ENCODE results near the gene RMI2.

Gene RMI2

DNA sequence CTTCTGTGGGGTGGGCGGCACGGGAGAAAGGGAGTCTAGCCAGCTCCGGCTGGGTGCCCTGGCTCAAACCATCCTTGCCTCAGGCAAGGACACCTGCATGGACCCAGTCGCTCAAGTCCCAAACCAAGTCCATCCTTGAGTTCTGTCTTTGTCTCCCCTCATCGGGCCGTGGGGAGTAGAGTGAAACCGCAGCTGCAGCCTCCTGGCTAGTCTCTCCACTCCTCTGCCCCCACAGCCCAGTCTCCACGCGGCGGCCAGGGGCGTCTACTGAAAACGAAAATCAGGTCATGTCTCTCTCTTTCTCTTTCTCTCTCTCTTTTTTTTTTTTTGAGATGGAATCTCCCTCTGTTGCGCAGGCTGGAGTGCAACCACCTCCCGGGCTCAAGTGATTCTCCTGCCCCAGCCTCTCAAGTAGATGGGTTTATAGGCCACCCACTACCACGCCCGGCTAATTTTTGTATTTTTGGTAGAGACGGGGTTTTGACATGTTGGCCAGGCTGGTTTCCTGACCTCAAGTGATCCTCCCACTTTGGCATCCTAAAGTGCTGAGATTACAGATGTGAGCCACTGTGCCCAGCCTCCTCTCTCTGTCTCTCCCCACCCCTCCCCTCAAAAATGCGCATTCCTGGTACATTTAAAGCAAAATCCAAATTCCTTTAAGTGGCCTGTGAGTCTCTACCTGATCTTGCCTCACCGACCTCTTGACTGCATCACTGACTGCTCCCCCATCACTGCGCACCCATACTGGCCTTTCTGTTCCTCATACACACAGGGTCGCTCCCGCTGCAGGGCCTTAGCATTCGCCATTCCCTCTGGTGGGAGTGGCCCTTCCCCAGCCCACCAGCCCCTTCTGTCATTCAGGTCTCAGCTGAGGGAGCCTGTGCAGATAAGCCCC, 17.7 kb upstream of the RMI2 start:
- FAIRE-seq = no peak
- no peak for DNase-seq (ENCODE audit: low spot score)

DNA sequence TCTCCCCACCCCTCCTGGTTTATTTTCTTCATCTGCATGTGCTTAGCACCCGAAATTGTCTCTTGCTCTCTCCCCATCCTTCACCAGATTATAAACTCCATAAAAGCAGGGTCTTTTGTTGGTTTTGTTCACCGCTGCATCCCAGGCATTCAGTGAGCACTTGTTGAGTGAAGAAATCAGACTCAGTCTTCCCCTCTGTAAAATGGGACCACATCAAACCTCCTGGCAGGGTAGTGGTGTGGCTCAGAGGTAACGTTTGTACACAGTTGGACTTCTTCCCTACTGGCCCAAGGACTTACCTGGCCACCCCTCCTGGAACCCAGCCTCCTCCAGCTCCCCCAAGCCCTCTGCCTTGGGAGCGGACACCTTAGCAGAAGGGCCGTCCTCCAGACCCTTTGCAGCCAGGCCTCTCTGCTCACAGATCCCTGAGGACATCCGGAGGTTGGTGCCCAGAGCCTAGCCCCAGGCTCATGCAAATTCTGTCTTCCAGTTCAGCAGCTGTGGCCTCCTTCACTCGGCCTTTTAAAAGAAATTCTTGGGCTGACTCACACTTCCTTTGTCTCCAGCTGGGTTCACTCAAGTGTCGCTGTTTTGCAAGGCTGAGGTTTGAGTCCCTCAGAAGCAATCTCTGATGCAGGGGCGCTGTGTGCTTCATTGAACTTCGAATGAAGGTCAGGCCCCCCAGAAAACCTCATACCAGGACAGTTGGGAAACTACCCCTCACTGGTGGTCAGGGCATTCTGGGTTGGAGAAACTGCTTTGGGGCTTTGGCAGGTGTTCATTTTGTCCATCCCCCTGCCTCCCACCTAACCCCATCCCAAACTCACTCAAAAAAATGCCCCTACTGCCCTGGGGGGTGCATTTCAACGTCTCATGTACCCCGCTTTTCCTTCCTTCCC, 16.8 kb upstream of the RMI2 start:
- DNase-seq (ENCODE audit: low spot score) (peak; percentile 87), FAIRE-seq (peak; percentile 87)

DNA sequence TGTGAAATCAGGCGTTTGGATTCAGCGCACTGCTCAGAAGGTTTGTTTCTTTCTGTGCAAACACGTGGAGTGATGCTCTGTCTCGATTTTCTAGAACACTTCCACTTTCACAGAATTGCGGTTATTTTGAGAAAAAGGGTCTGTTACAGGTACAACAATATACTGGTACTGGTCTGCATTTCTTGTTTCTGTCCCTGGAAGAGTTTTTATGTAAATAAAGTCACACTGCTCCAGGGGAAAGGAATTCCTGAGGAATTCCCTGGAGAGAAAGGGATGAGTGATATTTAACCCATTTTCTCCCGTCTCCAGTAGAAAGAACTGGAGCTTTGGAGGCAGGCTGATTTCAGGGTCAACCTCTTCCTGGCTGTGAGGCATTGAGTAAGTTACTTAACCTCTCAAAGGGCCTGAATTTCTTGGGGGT, 16.2 kb upstream of the RMI2 start:
- DNase-seq (ENCODE audit: low spot score) (peak; percentile 26), FAIRE-seq (no peak)

DNA sequence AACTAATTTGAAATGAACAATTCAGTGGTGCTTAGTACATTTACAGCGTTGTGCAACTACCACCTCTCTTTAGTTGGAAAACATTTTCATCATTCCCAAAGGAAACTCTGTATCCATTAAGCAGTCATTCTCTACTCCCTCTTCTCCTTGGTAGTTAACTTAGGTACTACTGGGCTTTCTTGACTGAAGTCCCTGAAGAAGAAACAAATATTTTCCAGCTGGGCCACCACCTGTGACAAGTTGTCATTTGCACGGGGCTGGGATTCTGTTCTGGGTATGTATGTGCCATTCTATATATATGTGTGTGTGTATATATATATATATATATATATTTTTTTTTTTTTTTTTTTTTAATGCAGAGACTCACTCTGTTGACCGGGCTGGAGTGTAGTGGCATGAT, 15.4 kb upstream of the RMI2 start:
- DNase-seq (ENCODE audit: low spot score) (no peak), FAIRE-seq (no peak)

DNA sequence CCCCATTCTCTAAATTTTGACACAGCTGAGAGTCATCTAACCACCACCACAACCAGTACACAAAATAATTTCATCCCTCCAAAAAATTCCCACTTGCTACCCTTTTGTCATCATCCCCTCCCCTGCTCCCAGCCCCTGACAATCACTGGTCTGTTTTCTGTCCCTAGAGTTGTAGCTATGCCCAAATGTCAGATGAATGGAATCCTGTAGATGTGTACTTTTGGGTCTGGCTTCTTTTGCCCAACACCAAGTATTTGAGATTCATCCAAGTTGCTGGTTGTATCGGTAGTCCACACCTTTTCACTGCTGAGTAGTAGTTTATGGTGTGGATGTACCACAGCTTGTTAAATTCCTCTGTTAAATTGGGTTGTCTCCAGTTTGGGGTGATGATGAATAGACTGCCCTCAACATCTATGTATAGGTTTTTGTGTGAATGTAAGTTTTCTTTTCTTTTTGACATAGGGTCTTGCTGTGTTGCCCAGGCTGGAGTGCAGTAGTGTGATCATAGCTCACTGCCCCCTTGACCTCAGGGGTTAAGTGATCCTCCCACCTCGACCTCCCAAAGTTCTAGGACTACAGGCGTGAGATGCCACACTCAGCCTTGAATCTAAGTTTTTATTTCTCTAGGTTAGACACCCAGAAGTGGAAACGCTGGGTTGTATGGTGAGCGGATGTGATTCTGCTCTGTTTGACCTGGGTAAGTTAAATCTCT, 14.6 kb upstream of the RMI2 start:
- DNase-seq (ENCODE audit: low spot score) (no peak), FAIRE-seq (no peak)

DNA sequence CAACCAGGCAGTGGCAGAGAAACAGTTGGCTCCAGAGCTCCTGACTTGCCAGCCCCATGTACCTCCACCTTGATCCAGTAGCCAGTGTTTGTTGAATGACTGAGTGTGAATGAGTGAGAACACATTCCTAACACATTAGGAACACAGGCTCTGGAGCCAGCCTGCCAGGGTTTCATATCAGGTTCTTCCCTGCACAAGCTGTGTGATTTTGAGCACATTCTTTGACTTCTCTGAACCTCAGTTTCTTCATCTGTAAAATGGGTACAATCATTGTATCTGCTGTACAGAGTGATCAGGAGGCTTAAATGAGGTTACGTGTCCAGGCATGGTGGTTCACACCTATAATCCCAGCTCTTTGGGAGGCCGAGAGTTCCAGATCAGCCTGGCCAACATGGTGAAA, 13.3 kb upstream of the RMI2 start:
- DNase-seq (ENCODE audit: low spot score) (no peak), FAIRE-seq (no peak)

DNA sequence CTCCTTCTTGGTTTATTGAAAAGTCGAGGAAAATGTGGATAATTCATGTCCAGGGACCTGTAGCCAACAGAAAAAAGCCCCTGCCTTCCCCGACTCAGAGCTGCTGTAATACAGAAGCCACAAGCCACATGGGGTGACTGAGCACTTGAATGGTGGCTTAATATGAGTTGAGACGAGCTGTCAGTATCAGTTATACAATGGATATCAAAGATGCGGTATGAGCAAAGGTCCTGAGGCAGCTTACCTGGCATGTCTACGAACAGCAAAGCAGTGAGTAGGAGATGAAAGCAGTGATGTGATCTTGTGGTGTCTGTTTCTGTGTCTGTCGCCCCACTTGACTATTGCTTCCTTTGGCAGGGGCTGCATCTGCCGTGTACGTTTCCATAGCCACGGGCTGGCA, 12.2 kb upstream of the RMI2 start:
- FAIRE-seq = no peak
- DNase-seq (ENCODE audit: low spot score) = no peak

DNA sequence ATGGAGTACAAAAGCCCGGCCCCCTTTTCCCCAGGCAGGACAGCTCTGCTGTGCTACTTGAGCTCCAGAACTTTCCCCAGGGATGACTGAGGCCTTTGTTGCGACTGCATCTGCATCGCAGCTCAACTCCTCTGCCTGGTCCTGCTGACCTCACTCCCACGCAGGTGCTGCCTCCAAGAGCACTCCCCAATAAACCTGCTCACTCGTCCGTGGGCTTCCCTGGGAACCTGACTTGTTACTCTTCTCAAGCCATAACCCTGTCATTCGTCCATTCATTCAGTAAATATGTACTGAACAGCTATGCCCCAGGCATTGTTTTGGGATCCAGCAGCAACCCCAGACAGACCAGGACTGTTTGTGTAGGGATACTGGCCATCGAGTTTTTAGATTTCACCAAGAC, 11.6 kb upstream of the RMI2 start:
- FAIRE-seq = no peak
- no peak for DNase-seq (ENCODE audit: low spot score)

DNA sequence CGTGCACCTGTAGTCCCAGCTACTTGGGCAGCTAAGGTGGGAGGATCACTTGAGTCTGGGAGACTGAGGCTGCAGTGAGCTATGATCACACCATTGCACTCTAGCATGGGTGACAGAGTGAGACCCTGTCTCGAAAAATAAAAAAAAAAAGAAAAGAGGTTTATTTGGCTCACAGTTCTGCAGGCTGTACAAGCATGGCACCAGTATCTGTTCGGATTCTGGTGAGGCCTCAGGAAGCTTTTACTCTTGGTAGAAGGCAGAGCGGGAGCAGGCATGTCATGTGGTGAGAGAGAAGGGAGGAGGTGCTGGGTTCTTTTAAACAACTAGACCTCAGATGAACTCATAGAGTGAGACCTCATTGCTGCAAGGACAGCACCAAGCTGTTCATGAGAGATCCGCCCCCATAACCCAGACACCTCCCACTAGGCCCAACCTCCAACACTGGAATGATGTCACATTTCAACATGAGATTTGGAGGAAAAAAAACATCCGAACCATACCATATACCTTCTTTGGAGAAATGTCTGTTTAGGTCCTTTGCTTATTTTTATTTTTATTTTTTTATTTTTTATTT, 10.3 kb upstream of the RMI2 start:
- no peak for FAIRE-seq
- DNase-seq (ENCODE audit: low spot score) = no peak

DNA sequence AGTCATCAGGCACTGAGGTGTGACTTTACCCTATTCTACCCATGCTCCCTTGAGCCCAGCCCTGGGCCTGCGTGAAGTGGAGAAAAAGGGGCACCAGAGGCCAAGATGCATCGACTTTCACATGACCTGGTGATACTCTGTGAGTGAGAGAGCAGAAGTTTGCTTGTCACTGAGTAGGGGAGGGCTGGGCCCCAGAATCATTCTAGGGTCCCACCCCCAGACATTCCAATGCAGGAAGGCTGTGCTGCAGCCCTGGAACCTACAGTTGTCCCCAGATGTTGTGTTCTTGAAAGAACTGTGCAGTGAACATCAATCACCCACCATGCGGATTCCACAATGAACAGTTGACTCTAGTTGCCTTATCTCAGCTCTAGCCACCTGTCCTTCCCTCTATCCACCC, 6.2 kb upstream of the RMI2 start:
- DNase-seq (ENCODE audit: low spot score) = no peak
- no peak for FAIRE-seq

DNA sequence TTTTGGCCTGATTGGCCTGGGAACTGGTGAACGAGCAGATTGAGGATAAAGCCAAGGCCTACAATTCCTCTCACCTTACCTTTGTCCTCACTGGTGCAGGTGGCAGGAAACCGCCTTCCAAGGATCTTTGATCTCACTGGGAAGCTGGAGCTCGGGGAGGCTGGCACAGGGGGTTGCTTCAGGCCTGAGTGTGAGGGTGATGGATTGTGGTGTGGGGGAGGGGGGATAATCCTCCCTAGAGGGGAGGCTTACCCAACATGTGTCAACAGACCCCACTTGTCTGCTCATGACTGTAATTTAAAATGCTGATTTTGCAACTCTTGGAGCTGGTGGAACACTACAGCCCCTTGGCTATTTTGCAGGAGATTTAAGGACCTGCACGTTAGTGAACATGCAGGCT, 4.5 kb upstream of the RMI2 start:
- DNase-seq (ENCODE audit: low spot score) (no peak), FAIRE-seq (no peak)

DNA sequence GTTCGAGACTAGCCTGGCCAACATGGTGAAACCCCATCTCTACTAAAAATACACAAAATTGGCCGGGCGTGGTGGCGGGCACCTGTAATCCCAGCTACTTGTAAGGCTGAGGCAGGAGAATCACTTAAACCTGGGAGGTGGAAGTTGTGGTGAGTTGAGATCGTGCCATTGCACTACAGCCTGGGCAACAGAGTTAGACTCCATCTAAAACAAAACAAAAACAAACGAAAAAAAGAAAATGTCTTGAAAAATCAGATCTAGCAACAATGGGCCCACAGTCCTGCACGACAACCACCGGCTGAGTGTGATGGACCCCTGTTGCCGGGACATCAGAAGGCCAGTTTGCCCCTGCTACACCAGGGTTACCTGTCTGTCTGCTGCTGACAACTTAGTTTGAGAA, 3.9 kb upstream of the RMI2 start:
- FAIRE-seq (no peak), DNase-seq (ENCODE audit: low spot score) (no peak)

DNA sequence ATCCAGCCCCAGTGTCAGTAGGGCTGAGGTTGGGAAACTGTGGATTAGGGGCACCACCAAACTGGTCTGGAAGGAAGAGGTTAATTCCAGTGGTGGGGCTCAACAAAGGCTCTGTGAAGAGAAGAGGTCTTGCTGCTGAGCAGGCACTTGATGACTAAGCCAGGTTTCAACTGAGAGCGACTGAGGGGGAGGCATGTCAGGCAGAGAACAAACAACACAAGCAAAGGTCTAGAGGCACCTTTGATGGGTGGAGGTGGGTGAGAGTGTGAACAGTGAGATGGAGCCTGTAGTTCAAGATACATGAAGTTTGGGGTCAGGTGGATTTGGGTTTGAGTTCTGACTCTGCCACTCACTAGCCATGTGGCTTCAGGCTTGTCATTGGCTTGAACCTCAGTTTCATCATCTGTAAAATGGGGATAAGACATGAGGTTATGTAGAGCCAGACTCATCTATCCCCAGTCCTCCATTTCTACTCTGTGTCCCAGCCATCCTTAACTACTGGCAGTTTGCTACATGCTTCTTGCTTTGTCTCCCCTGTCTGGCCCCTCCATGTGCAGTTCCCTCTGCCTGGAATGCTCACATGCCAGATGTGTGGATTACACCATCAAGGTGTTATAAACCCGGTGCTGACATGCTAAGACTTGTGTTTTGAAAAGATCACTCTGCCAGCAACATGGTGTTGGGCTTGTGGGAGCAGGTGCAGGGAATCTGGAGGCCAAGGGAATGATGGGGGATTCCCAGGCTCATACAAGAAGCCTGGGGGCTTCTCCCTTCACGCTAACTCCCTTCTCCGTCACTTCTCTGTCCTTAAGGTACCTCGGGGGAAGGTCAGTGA, 3.0 kb upstream of the RMI2 start:
- FAIRE-seq = no peak

DNA sequence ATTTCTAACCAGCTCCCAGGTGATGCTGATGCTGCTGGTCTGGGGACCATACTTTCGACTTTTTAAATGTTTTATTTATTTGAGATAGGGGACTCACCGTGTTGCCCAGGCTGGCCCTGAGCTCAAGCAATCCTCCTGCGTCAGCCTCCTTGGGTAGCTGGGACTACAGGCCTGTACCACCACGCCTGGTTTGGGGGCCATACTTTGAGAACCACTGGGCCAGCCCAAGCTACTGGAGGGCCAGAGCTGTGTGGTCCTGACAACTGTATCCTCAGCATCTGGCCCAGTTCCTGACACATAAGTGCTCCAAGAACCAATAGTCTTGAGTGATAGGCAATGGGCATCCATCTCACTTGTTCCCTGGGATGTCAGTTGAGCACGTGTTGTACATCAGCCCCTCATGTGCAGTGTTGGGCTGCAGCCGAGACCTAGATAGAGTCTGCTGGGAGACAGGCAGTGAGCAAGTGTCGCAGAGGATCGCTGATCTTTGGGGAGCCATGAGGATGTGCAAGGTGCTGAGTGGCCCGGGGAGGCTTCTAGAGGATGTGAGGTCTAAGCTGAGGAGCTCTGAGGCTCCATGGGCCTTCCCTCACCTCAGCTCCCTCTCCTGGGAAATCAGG, 1.6 kb downstream of the RMI2 start:
- FAIRE-seq (no peak), DNase-seq (ENCODE audit: low spot score) (no peak)

More for the DNA sequence above, 3.0 kb upstream of the RMI2 start:
- DNase-seq (ENCODE audit: low spot score) = no peak

DNA sequence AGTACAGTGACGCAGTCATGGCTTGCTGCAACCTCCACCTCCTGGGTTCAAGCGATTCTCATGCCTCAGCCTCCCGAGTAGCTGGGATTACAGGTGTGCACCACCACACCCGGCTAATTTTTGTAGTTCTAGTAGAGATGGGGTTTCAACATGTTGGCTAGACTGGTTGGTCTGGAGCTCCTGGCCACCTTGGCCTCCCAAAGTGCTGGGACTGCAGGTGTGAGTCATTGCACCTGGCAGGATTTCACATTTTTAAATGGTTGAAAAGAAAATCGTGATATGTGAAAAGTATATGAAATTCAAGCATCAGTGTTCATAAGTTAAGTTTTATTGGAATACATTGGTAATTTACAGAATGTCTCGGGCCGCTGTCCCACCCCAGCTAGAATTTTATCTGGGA, 2.6 kb downstream of the RMI2 start:
- FAIRE-seq (no peak), DNase-seq (ENCODE audit: low spot score) (no peak)

DNA sequence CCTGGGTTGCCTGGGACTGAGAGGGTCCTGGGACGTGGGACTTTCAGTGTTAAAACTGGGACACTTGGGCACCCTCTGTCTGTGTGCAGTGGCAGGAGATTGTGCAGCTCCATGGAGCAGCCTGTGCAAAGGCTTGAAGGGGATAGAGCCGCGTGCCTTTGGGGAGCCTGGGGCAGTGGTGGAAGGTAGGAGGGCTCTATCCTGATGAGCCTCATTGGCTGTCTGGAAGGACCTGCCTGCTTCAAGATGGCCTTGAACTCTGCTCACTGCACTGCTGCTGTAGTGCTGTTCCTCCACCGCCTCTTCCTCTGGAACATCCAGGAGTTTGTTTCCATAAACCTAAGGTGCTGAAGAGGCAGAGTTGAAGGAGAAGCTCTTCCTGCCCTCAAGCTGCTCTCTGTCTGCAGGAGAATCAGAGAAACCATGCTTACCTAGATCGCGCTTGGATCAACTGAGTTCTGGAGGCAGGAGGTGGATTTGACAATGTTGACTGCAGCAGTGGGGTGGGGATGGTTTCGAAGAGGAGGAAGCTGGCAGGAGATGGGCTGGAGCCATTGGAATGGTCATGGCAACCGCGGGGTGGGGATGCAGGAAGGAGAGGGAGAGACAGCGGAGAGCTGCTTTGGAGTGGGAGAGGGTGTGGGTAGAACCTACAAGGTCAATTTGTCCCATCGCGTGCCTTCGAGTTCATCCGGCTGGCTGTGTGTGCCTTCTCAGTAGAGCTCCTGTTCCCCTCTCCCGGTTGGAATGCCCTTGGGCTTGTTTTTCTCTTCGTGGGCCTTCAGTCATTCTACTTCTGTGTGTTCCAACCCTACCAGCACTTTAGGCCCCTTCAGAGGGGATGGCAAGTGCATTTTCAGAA, 3.7 kb downstream of the RMI2 start:
- DNase-seq (ENCODE audit: low spot score) = no peak
- FAIRE-seq = no peak

DNA sequence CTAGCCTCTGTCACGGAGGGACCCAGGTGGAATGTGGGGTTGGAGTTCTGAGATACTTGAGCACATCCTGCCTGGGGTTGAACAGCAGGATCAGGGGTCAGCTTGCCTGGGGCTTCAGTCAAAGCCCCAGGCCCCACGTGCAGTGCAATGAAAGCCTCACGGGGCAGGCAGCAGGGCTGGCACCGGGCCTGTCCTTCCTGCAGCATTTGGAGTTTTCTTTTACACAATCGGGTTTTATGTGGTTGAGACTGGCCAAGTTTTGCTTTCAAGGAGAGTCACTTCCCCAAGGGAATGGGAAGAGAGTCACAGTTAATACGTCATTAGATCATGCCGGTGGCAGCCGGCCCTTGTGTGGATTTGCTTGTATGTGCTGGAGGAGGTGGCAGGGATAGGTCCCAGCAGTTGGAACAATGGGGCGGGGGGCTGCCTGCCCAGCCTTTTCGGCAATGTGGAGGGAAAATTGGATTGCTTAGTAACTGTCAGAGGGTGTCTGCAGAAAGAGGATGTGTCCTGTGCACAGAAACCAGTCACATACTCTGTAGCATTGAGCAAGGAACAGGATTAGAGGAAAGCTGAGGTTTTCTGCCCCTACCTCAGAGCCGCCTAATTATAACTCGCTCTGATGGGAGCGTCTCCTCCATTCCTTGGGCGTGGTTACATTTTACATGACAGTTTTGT, 4.5 kb downstream of the RMI2 start:
- DNase-seq (ENCODE audit: low spot score) (no peak), FAIRE-seq (no peak)

DNA sequence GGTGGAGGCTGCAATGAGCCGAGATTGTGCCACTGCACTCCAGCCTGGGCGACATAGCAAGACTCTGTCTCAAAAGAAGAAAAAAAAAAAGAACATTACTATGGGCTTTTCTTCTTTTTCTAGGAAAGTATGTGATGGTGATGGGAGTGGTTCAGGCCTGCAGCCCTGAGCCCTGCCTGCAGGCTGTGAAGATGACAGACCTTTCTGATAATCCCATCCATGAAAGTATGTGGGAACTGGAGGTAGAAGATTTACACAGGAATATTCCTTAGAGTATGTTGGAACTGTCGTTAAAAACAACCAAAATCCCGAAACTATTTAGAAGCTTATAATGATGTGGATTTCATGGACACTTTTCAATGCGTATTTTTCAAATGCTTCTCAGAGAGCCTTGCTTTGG, 5.3 kb downstream of the RMI2 start:
- FAIRE-seq (no peak), DNase-seq (ENCODE audit: low spot score) (no peak)

DNA sequence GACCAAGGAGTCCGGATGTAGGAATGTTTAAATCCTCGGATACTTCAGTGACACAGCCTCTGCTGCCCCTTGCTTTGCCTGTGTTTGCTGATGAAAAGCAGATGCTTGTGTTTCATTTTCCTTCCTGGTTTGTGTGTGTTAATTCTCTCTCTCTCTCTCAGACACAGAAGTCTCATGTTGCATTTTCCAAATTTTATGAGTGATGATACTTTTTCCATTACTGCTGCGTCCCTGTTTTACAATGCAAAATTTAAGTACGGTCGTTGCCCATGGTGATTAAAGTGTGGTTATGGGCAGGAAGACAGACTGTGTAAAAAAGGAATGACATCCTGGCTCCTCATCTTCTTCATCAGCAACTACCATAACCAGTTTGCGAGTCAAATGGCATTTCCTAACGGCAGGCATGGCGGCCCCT, 5.7 kb downstream of the RMI2 start:
- no peak for DNase-seq (ENCODE audit: low spot score)
- no peak for FAIRE-seq
